ENCODE measurements around the gene DDAH1.
A peak's percentile ranks its signal among the peaks of the same experiment; 100 is the strongest.
"Not testable (repeated sequence)": the region's sequence is repeated elsewhere in the genome, so short reads cannot be mapped to it uniquely, and the experiment has no call there.

The DDAH1 gene

GRCh38 chr1:85465099-85465785 is at the start of gene DDAH1:
Gene DDAH1, minus strand, starts transcription at chr1:85465159. Its CDS starts 114 bp downstream, at chr1:85465045.
- DNase-seq = peak; percentile 60

- not testable (repeated sequence) for DNase-seq
These were observed 49.0 kb upstream of the DDAH1 start for GRCh38 chr1:85513998-85514397.

GRCh38 chr1:85504417-85504816 is 39.5 kb upstream of the DDAH1 start:
- no peak for DNase-seq

GRCh38 chr1:85502625-85503083 is 37.7 kb upstream of the DDAH1 start:
- no peak for DNase-seq

GRCh38 chr1:85502171-85502570 is 37.2 kb upstream of the DDAH1 start:
- DNase-seq = no peak

GRCh38 chr1:85501355-85501898 is 36.5 kb upstream of the DDAH1 start:
- DNase-seq = no peak

- no peak for DNase-seq
These were observed 32.1 kb upstream of the DDAH1 start for GRCh38 chr1:85496941-85497582.

GRCh38 chr1:85495556-85495955 is 30.6 kb upstream of the DDAH1 start:
- peak; percentile 9 for DNase-seq

GRCh38 chr1:85494904-85495266 is 29.9 kb upstream of the DDAH1 start:
- DNase-seq = no peak

- no peak for DNase-seq
These were observed 29.3 kb upstream of the DDAH1 start for GRCh38 chr1:85494074-85494903.

GRCh38 chr1:85490270-85490985 is 25.5 kb upstream of the DDAH1 start:
- DNase-seq = no peak

- no peak for DNase-seq
These were observed 23.2 kb upstream of the DDAH1 start for GRCh38 chr1:85488126-85488525.

- DNase-seq = no peak
These were observed 20.6 kb upstream of the DDAH1 start for GRCh38 chr1:85485516-85485915.

- DNase-seq = no peak
These were observed 19.8 kb upstream of the DDAH1 start for GRCh38 chr1:85484716-85485115.

- DNase-seq = no peak
These were observed 19.3 kb upstream of the DDAH1 start for GRCh38 chr1:85484264-85484663.

GRCh38 chr1:85481688-85482087 is 16.7 kb upstream of the DDAH1 start:
- no peak for DNase-seq

GRCh38 chr1:85480566-85480965 is 15.6 kb upstream of the DDAH1 start:
- DNase-seq = no peak

GRCh38 chr1:85479491-85479890 is 14.5 kb upstream of the DDAH1 start:
- no peak for DNase-seq

- DNase-seq = no peak
These were observed 13.4 kb upstream of the DDAH1 start for GRCh38 chr1:85478366-85478765.

GRCh38 chr1:85475055-85475454 is 10.1 kb upstream of the DDAH1 start:
- no peak for DNase-seq

- DNase-seq = no peak
These were observed 8.4 kb upstream of the DDAH1 start for GRCh38 chr1:85473390-85473789.

GRCh38 chr1:85471558-85471957 is 6.6 kb upstream of the DDAH1 start:
- no peak for DNase-seq

- DNase-seq = not testable (repeated sequence)
These were observed 5.2 kb upstream of the DDAH1 start for GRCh38 chr1:85470130-85470529.

All from 8988T (cell line).